HEK293 (cell line): ENCODE measurements around the gene GPR21.

ENCODE experiments used
- CTCF ChIA-PET: fragments of 350-600 bp; formaldehyde crosslinking; extraction: SDS; loops from one replicate; lab custom pipeline; 2021; ENCODE audit warnings: antibody characterized with exemption; lab: Yijun Ruan, JAX
- POLR2A ChIA-PET: fragments of 300-600 bp; formaldehyde crosslinking; extraction: SDS; loops from one replicate; lab custom pipeline; 2020; ENCODE audit warnings: antibody characterized with exemption, inconsistent platforms; lab: Yijun Ruan, JAX
- H3K27ac ChIP-seq: fragments of 200-500 bp; sonication (Bioruptor generic); 2 replicates; pipeline ENCODE4 v1.5.1; 2014; ENCODE audit warnings: low read depth, low read length, control low read depth, inconsistent platforms; ENCODE audit errors: extremely low read depth
- H3K36me3 ChIP-seq, 2 experiments: fragments of 200-500 bp in 1 of 2; sonication (Bioruptor generic) in 1 of 2; 1 replicate in 1 of 2; 2 replicates in 1 of 2; pipeline ENCODE4 v1.5.1; 2014 to 2017; ENCODE audit warnings: inconsistent platforms in 2 of 2, low read length in 2 of 2; ENCODE audit not compliant: control insufficient read depth in 2 of 2, insufficient read depth in 1 of 2
- H3K4me1 ChIP-seq: fragments of 200-500 bp; sonication (Bioruptor generic); 2 replicates; pipeline ENCODE4 v1.5.1; 2014; ENCODE audit warnings: mild to moderate bottlenecking, low read length, inconsistent platforms; ENCODE audit not compliant: control insufficient read depth, insufficient read depth
- H3K4me3 ChIP-seq: 2 replicates; pipeline ENCODE4 v1.5.1; 2011; ENCODE audit warnings: low read depth, mild to moderate bottlenecking, control low read depth, low read length, moderate library complexity
- H3K9me3 ChIP-seq: fragments of 200-500 bp; sonication (Bioruptor generic); 2 replicates; pipeline ENCODE4 v1.5.1; 2014; ENCODE audit warnings: low read depth, low read length, inconsistent platforms; ENCODE audit not compliant: control insufficient read depth, insufficient read depth
- FEZF1 ChIP-seq: fragments of 450-650 bp; formaldehyde crosslinking; IDR thresholded peaks from 2 replicates; pipeline ENCODE4 v1.5.1; 2016; ENCODE audit warnings: missing biosample characterization, missing genetic modification characterization
- GLI2 ChIP-seq: fragments of 450-650 bp; formaldehyde crosslinking; IDR thresholded peaks from 2 replicates; pipeline ENCODE4; 2017; ENCODE audit warnings: missing biosample characterization, missing genetic modification characterization, low read depth, borderline replicate concordance
- KLF8 ChIP-seq: fragments of 450-650 bp; formaldehyde crosslinking; IDR thresholded peaks from 2 replicates; pipeline ENCODE4 v1.5.1; 2016; ENCODE audit warnings: missing biosample characterization, missing genetic modification characterization
- WT1 ChIP-seq: fragments of 450-650 bp; formaldehyde crosslinking; IDR thresholded peaks from 2 replicates; pipeline ENCODE4 v1.5.1; 2016; ENCODE audit warnings: missing biosample characterization, missing genetic modification characterization
- YY1 ChIP-seq: fragments of 450-650 bp; formaldehyde crosslinking; IDR thresholded peaks from 2 replicates; pipeline ENCODE4 v1.5.1; 2018; ENCODE audit warnings: missing biosample characterization, missing genetic modification characterization
- ZFHX2 ChIP-seq: fragments of 450-650 bp; formaldehyde crosslinking; conservative IDR thresholded peaks from 2 replicates; pipeline ENCODE4 v1.5.1; 2016; ENCODE audit warnings: missing biosample characterization, missing genetic modification characterization
- ZFP3 ChIP-seq: fragments of 450-650 bp; formaldehyde crosslinking; IDR thresholded peaks from 2 replicates; pipeline ENCODE4 v1.5.1; 2016; ENCODE audit warnings: low read depth, missing biosample characterization, missing genetic modification characterization
- ZFP41 ChIP-seq: fragments of 450-650 bp; formaldehyde crosslinking; IDR thresholded peaks from 2 replicates; pipeline ENCODE4 v1.5.1; 2016; ENCODE audit warnings: missing biosample characterization, missing genetic modification characterization, borderline replicate concordance
- ZNF138 ChIP-seq: fragments of 450-650 bp; formaldehyde crosslinking; IDR thresholded peaks from 2 replicates; pipeline ENCODE4 v1.5.1; 2016; ENCODE audit warnings: missing biosample characterization, missing genetic modification characterization, borderline replicate concordance
- ZNF221 ChIP-seq: fragments of 450-650 bp; formaldehyde crosslinking; IDR thresholded peaks from 2 replicates; pipeline ENCODE4 v1.5.1; 2017; ENCODE audit warnings: missing biosample characterization, missing genetic modification characterization, borderline replicate concordance
- ZNF292 ChIP-seq: fragments of 450-650 bp; formaldehyde crosslinking; IDR thresholded peaks from 2 replicates; pipeline ENCODE4 v1.5.1; 2016; ENCODE audit warnings: low read depth, missing biosample characterization, missing genetic modification characterization, borderline replicate concordance
- ZNF311 ChIP-seq: fragments of 450-650 bp; formaldehyde crosslinking; IDR thresholded peaks from 2 replicates; pipeline ENCODE4 v1.5.1; 2017; ENCODE audit warnings: missing biosample characterization, missing genetic modification characterization, borderline replicate concordance
- ZNF350 ChIP-seq: fragments of 450-650 bp; formaldehyde crosslinking; IDR thresholded peaks from 2 replicates; pipeline ENCODE4 v1.5.0; 2017; ENCODE audit warnings: missing biosample characterization, mild to moderate bottlenecking, missing genetic modification characterization
- ZNF621 ChIP-seq: fragments of 450-650 bp; formaldehyde crosslinking; IDR thresholded peaks from 2 replicates; pipeline ENCODE4 v1.5.1; 2017; ENCODE audit warnings: missing biosample characterization, missing genetic modification characterization
- ZNF677 ChIP-seq: fragments of 450-650 bp; IDR thresholded peaks from 2 replicates; pipeline ENCODE4 v1.5.0; 2018; ENCODE audit warnings: missing biosample characterization, mild to moderate bottlenecking, missing genetic modification characterization, moderate library complexity
- ZNF843 ChIP-seq: fragments of 450-650 bp; formaldehyde crosslinking; IDR thresholded peaks from 2 replicates; pipeline ENCODE4 v1.5.1; 2016; ENCODE audit warnings: missing biosample characterization, missing genetic modification characterization
- TF ChIP-seq, protein P1 (sequence below): fragments of 450-650 bp; formaldehyde crosslinking; IDR thresholded peaks from 2 replicates; pipeline ENCODE4 v1.5.1; 2016; ENCODE audit warnings: missing biosample characterization, missing genetic modification characterization
- TF ChIP-seq, protein P2 (sequence below): fragments of 450-650 bp; formaldehyde crosslinking; IDR thresholded peaks from 2 replicates; pipeline ENCODE4 v1.5.1; 2016; ENCODE audit warnings: missing biosample characterization, missing genetic modification characterization
- TF ChIP-seq, protein P3 (sequence below): fragments of 450-650 bp; formaldehyde crosslinking; IDR thresholded peaks from 2 replicates; pipeline ENCODE4 v1.5.1; 2017; ENCODE audit warnings: missing biosample characterization, missing genetic modification characterization

Gene GPR21

GRCh38 chr9:123044586-123044985 is 11.1 kb downstream of the GPR21 start:
- no peak overlapping the region for H3K27ac ChIP-seq
- peaks cover 0 to 27% of the 10 kb centered on the region in 2 experiments; a peak in 1 of 3 replicates for H3K36me3 ChIP-seq
- CTCF ChIA-PET: no interaction called here
- TF ChIP-seq, protein P1, sequence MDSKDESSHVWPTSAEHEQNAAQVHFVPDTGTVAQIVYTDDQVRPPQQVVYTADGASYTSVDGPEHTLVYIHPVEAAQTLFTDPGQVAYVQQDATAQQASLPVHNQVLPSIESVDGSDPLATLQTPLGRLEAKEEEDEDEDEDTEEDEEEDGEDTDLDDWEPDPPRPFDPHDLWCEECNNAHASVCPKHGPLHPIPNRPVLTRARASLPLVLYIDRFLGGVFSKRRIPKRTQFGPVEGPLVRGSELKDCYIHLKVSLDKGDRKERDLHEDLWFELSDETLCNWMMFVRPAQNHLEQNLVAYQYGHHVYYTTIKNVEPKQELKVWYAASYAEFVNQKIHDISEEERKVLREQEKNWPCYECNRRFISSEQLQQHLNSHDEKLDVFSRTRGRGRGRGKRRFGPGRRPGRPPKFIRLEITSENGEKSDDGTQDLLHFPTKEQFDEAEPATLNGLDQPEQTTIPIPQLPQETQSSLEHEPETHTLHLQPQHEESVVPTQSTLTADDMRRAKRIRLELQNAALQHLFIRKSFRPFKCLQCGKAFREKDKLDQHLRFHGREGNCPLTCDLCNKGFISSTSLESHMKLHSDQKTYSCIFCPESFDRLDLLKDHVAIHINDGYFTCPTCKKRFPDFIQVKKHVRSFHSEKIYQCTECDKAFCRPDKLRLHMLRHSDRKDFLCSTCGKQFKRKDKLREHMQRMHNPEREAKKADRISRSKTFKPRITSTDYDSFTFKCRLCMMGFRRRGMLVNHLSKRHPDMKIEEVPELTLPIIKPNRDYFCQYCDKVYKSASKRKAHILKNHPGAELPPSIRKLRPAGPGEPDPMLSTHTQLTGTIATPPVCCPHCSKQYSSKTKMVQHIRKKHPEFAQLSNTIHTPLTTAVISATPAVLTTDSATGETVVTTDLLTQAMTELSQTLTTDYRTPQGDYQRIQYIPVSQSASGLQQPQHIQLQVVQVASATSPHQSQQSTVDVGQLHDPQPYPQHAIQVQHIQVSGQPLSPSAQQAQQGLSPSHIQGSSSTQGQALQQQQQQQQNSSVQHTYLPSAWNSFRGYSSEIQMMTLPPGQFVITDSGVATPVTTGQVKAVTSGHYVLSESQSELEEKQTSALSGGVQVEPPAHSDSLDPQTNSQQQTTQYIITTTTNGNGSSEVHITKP (tag by site-specific recombination): no peak
- no peak for TF ChIP-seq YY1 (tag by site-specific recombination)
- no peak for TF ChIP-seq KLF8 (tag by site-specific recombination)
- TF ChIP-seq GLI2 (tag by site-specific recombination): no peak
- TF ChIP-seq ZFP3 (tag by site-specific recombination): no peak
- TF ChIP-seq ZFP41 (tag by site-specific recombination): no peak
- no peak overlapping the region for H3K4me3 ChIP-seq
- no peaks in the 10 kb centered on the region for H3K9me3 ChIP-seq
- POLR2A ChIA-PET: no interaction called here
- no peaks in the 10 kb centered on the region for H3K4me1 ChIP-seq

GRCh38 chr9:123046406-123047195 is 13.1 kb downstream of the GPR21 start:
- Histone ChIP-seq H3K4me3 (no peak overlapping the region), H3K27ac (no peak overlapping the region), H3K36me3 (peaks cover 0 to 26% of the 10 kb centered on the region in 2 experiments; a peak in 1 of 3 replicates), H3K9me3 (no peaks in the 10 kb centered on the region), H3K4me1 (no peaks in the 10 kb centered on the region)
- no peak for TF ChIP-seq ZNF221 (tag by site-specific recombination)
- TF ChIP-seq, protein P2, sequence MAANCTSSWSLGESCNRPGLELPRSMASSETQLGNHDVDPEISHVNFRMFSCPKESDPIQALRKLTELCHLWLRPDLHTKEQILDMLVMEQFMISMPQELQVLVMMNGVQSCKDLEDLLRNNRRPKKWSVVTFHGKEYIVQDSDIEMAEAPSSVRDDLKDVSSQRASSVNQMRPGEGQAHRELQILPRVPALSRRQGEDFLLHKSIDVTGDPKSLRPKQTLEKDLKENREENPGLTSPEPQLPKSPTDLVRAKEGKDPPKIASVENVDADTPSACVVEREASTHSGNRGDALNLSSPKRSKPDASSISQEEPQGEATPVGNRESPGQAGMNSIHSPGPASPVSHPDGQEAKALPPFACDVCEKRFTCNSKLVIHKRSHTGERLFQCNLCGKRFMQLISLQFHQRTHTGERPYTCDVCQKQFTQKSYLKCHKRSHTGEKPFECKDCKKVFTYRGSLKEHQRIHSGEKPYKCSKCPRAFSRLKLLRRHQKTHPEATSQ: no peak
- no peak for TF ChIP-seq ZNF311 (tag by site-specific recombination)
- TF ChIP-seq ZNF138: no peak
- TF ChIP-seq WT1 (tag by site-specific recombination): no peak
- no peak for TF ChIP-seq ZFHX2 (tag by site-specific recombination)
- no peak for TF ChIP-seq FEZF1 (tag by site-specific recombination)
- no peak for TF ChIP-seq ZNF350 (tag by site-specific recombination)
- TF ChIP-seq, protein P3, sequence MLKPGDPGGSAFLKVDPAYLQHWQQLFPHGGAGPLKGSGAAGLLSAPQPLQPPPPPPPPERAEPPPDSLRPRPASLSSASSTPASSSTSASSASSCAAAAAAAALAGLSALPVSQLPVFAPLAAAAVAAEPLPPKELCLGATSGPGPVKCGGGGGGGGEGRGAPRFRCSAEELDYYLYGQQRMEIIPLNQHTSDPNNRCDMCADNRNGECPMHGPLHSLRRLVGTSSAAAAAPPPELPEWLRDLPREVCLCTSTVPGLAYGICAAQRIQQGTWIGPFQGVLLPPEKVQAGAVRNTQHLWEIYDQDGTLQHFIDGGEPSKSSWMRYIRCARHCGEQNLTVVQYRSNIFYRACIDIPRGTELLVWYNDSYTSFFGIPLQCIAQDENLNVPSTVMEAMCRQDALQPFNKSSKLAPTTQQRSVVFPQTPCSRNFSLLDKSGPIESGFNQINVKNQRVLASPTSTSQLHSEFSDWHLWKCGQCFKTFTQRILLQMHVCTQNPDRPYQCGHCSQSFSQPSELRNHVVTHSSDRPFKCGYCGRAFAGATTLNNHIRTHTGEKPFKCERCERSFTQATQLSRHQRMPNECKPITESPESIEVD (tag by site-specific recombination): no peak
- TF ChIP-seq KLF8 (tag by site-specific recombination): no peak
- no peak for TF ChIP-seq ZNF621
- TF ChIP-seq ZNF677 (tag by site-specific recombination): no peak
- no peak for TF ChIP-seq ZNF843
- TF ChIP-seq ZNF292: no peak
- ChIA-PET POLR2A (interaction anchor here (0.5 kb wide), 1 partner anchor 55 kb away, joined by 3 read pairs; no protein-coding TSS in a partner anchor), CTCF (interaction anchor here (0.6 to 1.2 kb wide), 3 partner anchors 12 to 303 kb away, joined by 3 to 4 read pairs (median 3); no protein-coding TSS in a partner anchor)
